HL-60 (cell line): ENCODE data around the gene CHCHD6.

ENCODE experiments used
- DNase-seq, 2 experiments: peaks; one replicate each; pipeline ENCODE4 v3.0.0-alpha.2; 2010 to 2020; ENCODE audit warnings: low read depth in 1 of 2, low spot score in 1 of 2
- H3K27ac ChIP-seq: fragments of 250-450 bp; sonication (Bioruptor Pico); replicated peaks from 2 replicates; pipeline ENCODE4 v1.5.1; 2020; ENCODE audit warnings: mild to moderate bottlenecking, moderate library complexity
- H3K27me3 ChIP-seq: fragments of 250-450 bp; sonication (Bioruptor Pico); 2 replicates; pipeline ENCODE4 v1.5.1; 2021; ENCODE audit warnings: mild to moderate bottlenecking, moderate library complexity; ENCODE audit not compliant: insufficient read depth, poor library complexity, severe bottlenecking
- H3K4me3 ChIP-seq: replicated peaks from 2 replicates; pipeline ENCODE4 v1.5.1; 2011; ENCODE audit warnings: mild to moderate bottlenecking, control low read depth, low read length; ENCODE audit not compliant: insufficient read depth
- GABPA ChIP-seq: IDR thresholded peaks from 2 replicates; pipeline ENCODE4 v1.6.1; 2012; ENCODE audit warnings: low read depth
- POLR2AphosphoS5 ChIP-seq: IDR thresholded peaks from 2 replicates; pipeline ENCODE4 v1.6.1; 2012; ENCODE audit warnings: low read depth
- SPI1 ChIP-seq: IDR thresholded peaks from 2 replicates; pipeline ENCODE4 v1.6.1; 2012; ENCODE audit warnings: low read depth, mild to moderate bottlenecking, borderline replicate concordance
- TF ChIP-seq, protein P1 (sequence below): IDR thresholded peaks from one replicate; pipeline ENCODE4 v1.5.1; 2011; ENCODE audit warnings: low read length, control low read depth, inconsistent platforms; ENCODE audit not compliant: insufficient read depth
- TF ChIP-seq, protein P2 (sequence below): IDR thresholded peaks from 2 replicates; pipeline ENCODE4 v1.6.1; 2012; ENCODE audit warnings: low read depth; ENCODE audit not compliant: insufficient replicate concordance

CHCHD6 gene

DNA sequence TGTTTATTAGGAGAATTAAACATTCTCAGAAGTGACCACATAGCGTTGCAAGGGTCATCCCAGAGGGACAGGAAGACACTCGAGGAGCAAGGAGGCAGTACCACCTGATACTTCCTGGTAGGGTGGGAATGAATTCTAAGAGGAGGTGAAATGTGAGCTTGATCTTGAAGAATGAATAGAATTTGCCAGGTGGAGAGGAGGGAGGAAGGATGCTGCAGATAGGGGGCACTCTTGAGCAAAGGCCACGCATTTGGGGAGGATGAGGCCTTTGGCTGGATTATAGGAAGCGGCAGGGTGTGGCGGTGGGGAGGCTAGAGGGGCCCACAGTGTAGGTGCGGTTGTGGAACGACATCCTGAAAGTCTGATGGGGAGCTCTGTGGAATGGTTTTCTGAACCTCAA lies 33.5 kb downstream of the CHCHD6 start:
- H3K4me3 ChIP-seq, result no peak overlapping the region
- no peak for DNase-seq
- TF ChIP-seq POLR2AphosphoS5 (no peak), SPI1 (no peak), GABPA (no peak)
- TF ChIP-seq, protein P1, sequence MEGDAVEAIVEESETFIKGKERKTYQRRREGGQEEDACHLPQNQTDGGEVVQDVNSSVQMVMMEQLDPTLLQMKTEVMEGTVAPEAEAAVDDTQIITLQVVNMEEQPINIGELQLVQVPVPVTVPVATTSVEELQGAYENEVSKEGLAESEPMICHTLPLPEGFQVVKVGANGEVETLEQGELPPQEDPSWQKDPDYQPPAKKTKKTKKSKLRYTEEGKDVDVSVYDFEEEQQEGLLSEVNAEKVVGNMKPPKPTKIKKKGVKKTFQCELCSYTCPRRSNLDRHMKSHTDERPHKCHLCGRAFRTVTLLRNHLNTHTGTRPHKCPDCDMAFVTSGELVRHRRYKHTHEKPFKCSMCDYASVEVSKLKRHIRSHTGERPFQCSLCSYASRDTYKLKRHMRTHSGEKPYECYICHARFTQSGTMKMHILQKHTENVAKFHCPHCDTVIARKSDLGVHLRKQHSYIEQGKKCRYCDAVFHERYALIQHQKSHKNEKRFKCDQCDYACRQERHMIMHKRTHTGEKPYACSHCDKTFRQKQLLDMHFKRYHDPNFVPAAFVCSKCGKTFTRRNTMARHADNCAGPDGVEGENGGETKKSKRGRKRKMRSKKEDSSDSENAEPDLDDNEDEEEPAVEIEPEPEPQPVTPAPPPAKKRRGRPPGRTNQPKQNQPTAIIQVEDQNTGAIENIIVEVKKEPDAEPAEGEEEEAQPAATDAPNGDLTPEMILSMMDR, result no peak
- TF ChIP-seq, protein P2, sequence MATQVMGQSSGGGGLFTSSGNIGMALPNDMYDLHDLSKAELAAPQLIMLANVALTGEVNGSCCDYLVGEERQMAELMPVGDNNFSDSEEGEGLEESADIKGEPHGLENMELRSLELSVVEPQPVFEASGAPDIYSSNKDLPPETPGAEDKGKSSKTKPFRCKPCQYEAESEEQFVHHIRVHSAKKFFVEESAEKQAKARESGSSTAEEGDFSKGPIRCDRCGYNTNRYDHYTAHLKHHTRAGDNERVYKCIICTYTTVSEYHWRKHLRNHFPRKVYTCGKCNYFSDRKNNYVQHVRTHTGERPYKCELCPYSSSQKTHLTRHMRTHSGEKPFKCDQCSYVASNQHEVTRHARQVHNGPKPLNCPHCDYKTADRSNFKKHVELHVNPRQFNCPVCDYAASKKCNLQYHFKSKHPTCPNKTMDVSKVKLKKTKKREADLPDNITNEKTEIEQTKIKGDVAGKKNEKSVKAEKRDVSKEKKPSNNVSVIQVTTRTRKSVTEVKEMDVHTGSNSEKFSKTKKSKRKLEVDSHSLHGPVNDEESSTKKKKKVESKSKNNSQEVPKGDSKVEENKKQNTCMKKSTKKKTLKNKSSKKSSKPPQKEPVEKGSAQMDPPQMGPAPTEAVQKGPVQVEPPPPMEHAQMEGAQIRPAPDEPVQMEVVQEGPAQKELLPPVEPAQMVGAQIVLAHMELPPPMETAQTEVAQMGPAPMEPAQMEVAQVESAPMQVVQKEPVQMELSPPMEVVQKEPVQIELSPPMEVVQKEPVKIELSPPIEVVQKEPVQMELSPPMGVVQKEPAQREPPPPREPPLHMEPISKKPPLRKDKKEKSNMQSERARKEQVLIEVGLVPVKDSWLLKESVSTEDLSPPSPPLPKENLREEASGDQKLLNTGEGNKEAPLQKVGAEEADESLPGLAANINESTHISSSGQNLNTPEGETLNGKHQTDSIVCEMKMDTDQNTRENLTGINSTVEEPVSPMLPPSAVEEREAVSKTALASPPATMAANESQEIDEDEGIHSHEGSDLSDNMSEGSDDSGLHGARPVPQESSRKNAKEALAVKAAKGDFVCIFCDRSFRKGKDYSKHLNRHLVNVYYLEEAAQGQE, result no peak
- no peak overlapping the region for H3K27ac ChIP-seq
- no peaks in the 10 kb centered on the region for H3K27me3 ChIP-seq

DNA sequence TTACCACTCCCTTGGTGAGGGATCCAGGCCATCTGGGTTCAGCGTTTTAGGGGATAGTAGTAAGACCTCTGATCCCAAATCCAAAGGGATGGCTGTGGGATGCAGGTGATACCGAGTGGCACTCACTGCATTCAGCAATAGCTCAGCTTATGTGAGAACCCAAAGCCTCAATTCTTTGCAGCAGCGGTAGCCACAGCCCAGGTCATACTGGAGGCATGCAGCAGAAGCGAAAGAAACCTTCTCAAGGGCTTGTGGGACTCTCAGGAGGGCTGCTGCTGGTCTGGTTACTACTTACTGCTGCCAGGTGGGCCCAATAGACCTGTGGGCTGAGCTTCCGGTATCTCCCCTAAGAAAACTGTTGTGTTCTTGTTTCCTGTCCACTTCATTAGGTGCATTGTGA lies 38.0 kb downstream of the CHCHD6 start:
- H3K27me3 ChIP-seq, result no peaks in the 10 kb centered on the region
- H3K27ac ChIP-seq, result no peak overlapping the region
- no peak for TF ChIP-seq SPI1
- TF ChIP-seq, protein P1, result no peak
- no peak for TF ChIP-seq GABPA
- TF ChIP-seq, protein P2, result no peak
- no peak for TF ChIP-seq POLR2AphosphoS5
- no peak overlapping the region for H3K4me3 ChIP-seq
- DNase-seq, result no peak

DNA sequence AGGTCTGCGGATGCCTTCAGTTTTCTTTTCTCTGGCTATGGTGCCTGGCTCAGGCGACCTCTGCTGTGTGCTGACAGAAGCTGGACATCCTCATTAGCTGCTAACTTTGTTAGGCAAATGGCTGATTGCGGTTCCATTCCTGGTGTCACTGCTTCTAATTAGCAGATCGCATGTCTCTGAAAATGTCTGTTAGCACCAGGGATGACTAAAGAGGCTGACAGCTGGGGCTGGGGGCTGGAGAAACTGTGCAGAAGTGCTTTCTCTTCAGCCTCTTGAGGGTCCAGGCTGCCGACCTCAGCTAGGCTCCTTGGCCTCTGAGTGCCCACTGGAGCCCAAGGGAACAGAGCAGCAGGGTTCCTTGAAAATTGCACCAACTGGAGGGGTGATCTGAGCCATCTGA lies 39.3 kb downstream of the CHCHD6 start:
- no peak for DNase-seq

More for the DNA sequence above, 39.3 kb downstream of the CHCHD6 start:
- no peaks in the 10 kb centered on the region for H3K27me3 ChIP-seq
- H3K4me3 ChIP-seq, result no peak overlapping the region
- no peak overlapping the region for H3K27ac ChIP-seq
- TF ChIP-seq, protein P1, result no peak
- TF ChIP-seq SPI1, result no peak
- TF ChIP-seq GABPA, result no peak
- TF ChIP-seq, protein P2, result no peak
- TF ChIP-seq POLR2AphosphoS5, result no peak
